Fibroblast of pulmonary artery (primary cell): Measurements from ENCODE around the gene DKKL1.

ENCODE experiments used
- DNase-seq: peaks from one replicate; pipeline ENCODE4 v3.0.0-alpha.2; 2010; ENCODE audit warnings: low read depth
- H3K4me3 ChIP-seq: replicated peaks from 2 replicates; pipeline ENCODE4 v1.5.1; 2011; ENCODE audit warnings: low read depth, mild to moderate bottlenecking, control low read depth, low read length, moderate library complexity
- CTCF ChIP-seq: IDR thresholded peaks from 2 replicates; pipeline ENCODE4 v1.5.1; 2011; ENCODE audit warnings: mild to moderate bottlenecking, control low read depth, low read length, inconsistent platforms; ENCODE audit errors: missing control alignments

Gene DKKL1

GRCh38 chr19:49411681-49412326, 48.1 kb downstream of the DKKL1 start:
- H3K4me3 ChIP-seq: no peak overlapping the region
- TF ChIP-seq CTCF: no peak

GRCh38 chr19:49413348-49413747, 49.7 kb downstream of the DKKL1 start:
- no peak overlapping the region for H3K4me3 ChIP-seq
- TF ChIP-seq CTCF: no peak
- DNase-seq: no peak

More at GRCh38 chr19:49411681-49412326, 48.1 kb downstream of the DKKL1 start:
- DNase-seq: no peak

- no peak for DNase-seq
- H3K4me3 ChIP-seq: no peak overlapping the region
- no peak for TF ChIP-seq CTCF
Measured at GRCh38 chr19:49414256-49414655, 50.6 kb downstream of the DKKL1 start.

- TF ChIP-seq CTCF: no peak
- peak; percentile 31 for DNase-seq
- H3K4me3 ChIP-seq: no peak overlapping the region
Measured at GRCh38 chr19:49415102-49415809, 51.6 kb downstream of the DKKL1 start.

- TF ChIP-seq CTCF: no peak
- no peak for DNase-seq
Measured at GRCh38 chr19:49415810-49416200, 52.1 kb downstream of the DKKL1 start.

GRCh38 chr19:49417088-49417487, 53.4 kb downstream of the DKKL1 start:
- H3K4me3 ChIP-seq: no peak overlapping the region
- no peak for DNase-seq
- no peak for TF ChIP-seq CTCF

More at GRCh38 chr19:49415810-49416200, 52.1 kb downstream of the DKKL1 start:
- H3K4me3 ChIP-seq: no peak overlapping the region
